Nephron progenitor cell (in vitro differentiated cells): ENCODE results near the gene GALNT4.
A peak's percentile ranks its signal among the peaks of the same experiment; 100 is the strongest.

Experiments
- DNase-seq: peaks from one replicate; pipeline ENCODE4 v3.0.0; 2021
- H3K27ac Mint-ChIP-seq: 2 replicates; pipeline ENCODE4 v1.8.0; 2021; ENCODE audit warnings: mild to moderate bottlenecking, moderate library complexity, mixed read lengths
- H3K27me3 Mint-ChIP-seq: 2 replicates; pipeline ENCODE4 v1.8.0; 2021; ENCODE audit warnings: mild to moderate bottlenecking, low read depth, mixed read lengths; ENCODE audit not compliant: poor library complexity
- H3K36me3 Mint-ChIP-seq: 2 replicates; pipeline ENCODE4 v1.8.0; 2021; ENCODE audit warnings: low read depth, mixed read lengths
- H3K4me1 Mint-ChIP-seq: 2 replicates; pipeline ENCODE4 v1.8.0; 2021; ENCODE audit warnings: mixed read lengths
- H3K4me3 Mint-ChIP-seq: 2 replicates; pipeline ENCODE4 v1.8.0; 2021; ENCODE audit warnings: mild to moderate bottlenecking, moderate library complexity, mixed read lengths
- H3K9me3 Mint-ChIP-seq: 2 replicates; pipeline ENCODE4 v1.8.0; 2021; ENCODE audit warnings: mild to moderate bottlenecking, moderate library complexity, mixed read lengths
- TF ChIP-seq, protein P1 (sequence below): fragments of 200-600 bp; sonication (generic); IDR thresholded peaks from 2 replicates; pipeline ENCODE4 v1.5.0; 2021; ENCODE audit warnings: antibody characterized with exemption

The GALNT4 gene

DNA sequence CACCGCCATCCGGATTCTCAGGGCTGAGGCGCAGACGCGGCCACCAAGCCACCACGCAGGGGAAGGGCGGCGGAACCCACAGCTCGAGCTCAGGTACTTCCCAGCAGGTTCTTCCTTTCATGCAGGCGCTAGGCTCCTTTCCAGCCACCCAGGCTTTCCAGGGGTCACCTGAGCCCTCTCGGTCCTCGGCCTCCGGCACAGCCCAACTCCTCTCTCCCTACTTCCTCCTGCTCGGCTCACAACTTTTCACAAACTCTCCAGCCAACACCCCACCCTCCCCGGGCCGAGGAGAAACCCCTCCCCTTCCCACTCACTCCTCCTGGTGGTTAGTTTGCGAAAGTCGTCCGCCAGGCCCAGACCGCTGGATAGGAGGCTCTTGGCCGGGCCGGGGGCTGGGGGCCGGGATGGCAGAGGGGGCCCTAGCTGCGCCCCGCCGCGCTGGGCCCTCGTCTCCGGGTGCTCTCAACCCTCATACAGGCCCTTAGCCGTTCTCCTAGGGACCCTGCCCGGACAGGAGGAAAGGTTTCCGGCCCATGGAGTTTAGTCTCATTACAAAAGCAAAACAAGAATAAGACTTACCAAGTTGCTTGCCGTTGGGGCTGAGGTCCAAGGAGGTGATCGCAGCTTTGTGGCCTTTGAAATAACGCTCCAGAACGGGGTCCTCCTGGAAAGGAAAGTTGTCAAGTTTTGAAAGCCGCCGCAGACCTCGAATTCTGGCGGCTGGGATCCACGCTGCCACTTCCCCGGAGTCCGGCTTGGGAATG is at the start of gene GALNT4:
GALNT4 (minus strand) TSS at position 256 of the 764 bp plus-strand sequence; CDS start at position 9, 247 bp downstream.
- TF ChIP-seq, protein P1, sequence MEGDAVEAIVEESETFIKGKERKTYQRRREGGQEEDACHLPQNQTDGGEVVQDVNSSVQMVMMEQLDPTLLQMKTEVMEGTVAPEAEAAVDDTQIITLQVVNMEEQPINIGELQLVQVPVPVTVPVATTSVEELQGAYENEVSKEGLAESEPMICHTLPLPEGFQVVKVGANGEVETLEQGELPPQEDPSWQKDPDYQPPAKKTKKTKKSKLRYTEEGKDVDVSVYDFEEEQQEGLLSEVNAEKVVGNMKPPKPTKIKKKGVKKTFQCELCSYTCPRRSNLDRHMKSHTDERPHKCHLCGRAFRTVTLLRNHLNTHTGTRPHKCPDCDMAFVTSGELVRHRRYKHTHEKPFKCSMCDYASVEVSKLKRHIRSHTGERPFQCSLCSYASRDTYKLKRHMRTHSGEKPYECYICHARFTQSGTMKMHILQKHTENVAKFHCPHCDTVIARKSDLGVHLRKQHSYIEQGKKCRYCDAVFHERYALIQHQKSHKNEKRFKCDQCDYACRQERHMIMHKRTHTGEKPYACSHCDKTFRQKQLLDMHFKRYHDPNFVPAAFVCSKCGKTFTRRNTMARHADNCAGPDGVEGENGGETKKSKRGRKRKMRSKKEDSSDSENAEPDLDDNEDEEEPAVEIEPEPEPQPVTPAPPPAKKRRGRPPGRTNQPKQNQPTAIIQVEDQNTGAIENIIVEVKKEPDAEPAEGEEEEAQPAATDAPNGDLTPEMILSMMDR, result peak; percentile 59
- peak within 1 kb of the TSS; percentile 92 for H3K4me3 Mint-ChIP-seq
- peaks cover 24% of the 10 kb centered on the region for H3K36me3 Mint-ChIP-seq
- peaks cover 7% of the 10 kb centered on the region for H3K27me3 Mint-ChIP-seq
- H3K27ac Mint-ChIP-seq, result no peak within 1 kb of the TSS
- DNase-seq, result peak; percentile 86
- H3K4me1 Mint-ChIP-seq, result peaks cover 42% of the 10 kb centered on the region
- H3K9me3 Mint-ChIP-seq, result no peaks in the 10 kb centered on the region

GRCh38 chr12:89573051-89573810 is 48.6 kb upstream of the GALNT4 start:
- Mint-ChIP-seq H3K9me3 (no peaks in the 10 kb centered on the region), H3K27ac (no peak overlapping the region), H3K36me3 (no peaks in the 10 kb centered on the region), H3K4me1 (peaks cover 26% of the 10 kb centered on the region), H3K4me3 (no peak overlapping the region), H3K27me3 (peaks cover 3% of the 10 kb centered on the region)
- no peak for DNase-seq
- TF ChIP-seq, protein P1, result no peak

- no peak overlapping the region for H3K4me3 Mint-ChIP-seq
- no peaks in the 10 kb centered on the region for H3K36me3 Mint-ChIP-seq
- H3K9me3 Mint-ChIP-seq, result no peaks in the 10 kb centered on the region
- TF ChIP-seq, protein P1, result no peak
- no peak overlapping the region for H3K27ac Mint-ChIP-seq
- no peak for DNase-seq
- H3K27me3 Mint-ChIP-seq, result peaks cover 3% of the 10 kb centered on the region
- peaks cover 25% of the 10 kb centered on the region for H3K4me1 Mint-ChIP-seq
Observed at GRCh38 chr12:89571491-89572195, 47.0 kb upstream of the GALNT4 start.

DNA sequence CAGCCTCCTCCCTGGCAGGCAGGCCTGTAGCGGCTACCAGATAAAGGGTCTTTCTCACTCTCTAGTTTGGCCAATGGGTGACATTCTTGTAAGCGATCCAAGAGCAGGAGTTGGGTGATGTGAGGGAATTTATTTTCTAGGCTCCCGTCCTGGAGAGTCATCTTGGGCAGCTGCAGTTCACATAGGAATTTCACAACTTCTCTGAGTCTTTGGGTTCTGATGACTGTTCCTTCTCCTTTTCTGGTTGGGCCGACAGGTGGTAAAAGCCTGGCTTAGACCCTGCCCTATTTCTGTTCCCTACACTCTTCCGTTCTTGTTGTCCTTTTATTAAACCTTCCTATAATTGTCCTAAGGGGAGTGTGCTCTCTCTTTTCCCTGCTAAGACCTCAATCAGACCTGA is 43.9 kb upstream of the GALNT4 start:
- Mint-ChIP-seq H3K27me3 (peaks cover 3% of the 10 kb centered on the region), H3K36me3 (no peaks in the 10 kb centered on the region), H3K4me3 (no peak overlapping the region), H3K9me3 (no peaks in the 10 kb centered on the region), H3K4me1 (peaks cover 14% of the 10 kb centered on the region), H3K27ac (no peak overlapping the region)
- TF ChIP-seq, protein P1, result no peak
- no peak for DNase-seq

DNA sequence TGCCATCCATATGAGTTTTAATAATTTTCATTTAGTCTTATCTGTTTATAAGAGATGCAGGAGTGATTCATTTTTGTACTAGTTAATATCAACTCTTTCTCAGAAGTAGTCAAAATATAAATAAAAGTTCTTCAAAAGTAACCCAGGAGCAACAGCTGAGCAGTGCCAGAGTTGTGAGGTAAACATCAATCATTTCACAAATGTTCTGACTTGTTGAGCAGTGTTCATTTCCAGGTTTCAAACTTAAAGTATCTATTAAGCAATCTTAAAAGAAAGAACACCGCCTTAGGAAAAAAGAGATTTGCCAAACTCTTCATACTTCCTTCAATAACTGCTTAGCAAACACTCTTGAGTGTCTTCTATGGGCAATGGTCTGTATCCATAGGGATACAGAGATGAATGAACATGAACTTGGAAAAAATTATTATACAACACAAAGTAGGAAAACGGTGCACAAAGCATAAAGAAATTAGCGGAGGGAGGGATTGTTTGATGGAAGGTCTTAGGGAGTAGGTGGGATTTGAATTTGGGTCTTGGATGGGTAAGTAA is 43.2 kb upstream of the GALNT4 start:
- no peaks in the 10 kb centered on the region for H3K9me3 Mint-ChIP-seq
- H3K27ac Mint-ChIP-seq, result no peak overlapping the region
- H3K27me3 Mint-ChIP-seq, result peaks cover 3% of the 10 kb centered on the region
- no peak overlapping the region for H3K4me3 Mint-ChIP-seq
- DNase-seq, result no peak
- H3K36me3 Mint-ChIP-seq, result no peaks in the 10 kb centered on the region
- TF ChIP-seq, protein P1, result no peak
- H3K4me1 Mint-ChIP-seq, result peaks cover 20% of the 10 kb centered on the region
